Measurements from ENCODE around the gene MAST3.
A peak's percentile ranks its signal among the peaks of the same experiment; 100 is the strongest.

The MAST3 gene

GRCh38 chr19:18152442-18152816 is 54.9 kb downstream of the MAST3 start:
- H2BK5ac ChIP-seq (ENCODE audit: low read depth, low read length, poor library complexity, severe bottlenecking), result peak overlapping the region; percentile 47
- H3K18ac ChIP-seq (ENCODE audit: low read depth in 1 of 2, low read length in 2 of 2), result peak overlapping the region; percentile 54 to 56
- no peaks in the 10 kb centered on the region for H3K27me3 ChIP-seq (ENCODE audit: control insufficient read depth in 1 of 2, insufficient read depth in 1 of 2, low read length in 2 of 2)
- H3K23ac ChIP-seq (ENCODE audit: low read length in 2 of 2), result no peak overlapping the region
- H4K91ac ChIP-seq (ENCODE audit: low read length), result peak overlapping the region; percentile 9
- peak overlapping the region; percentile 15 for H2AFZ ChIP-seq (ENCODE audit: low read depth, low read length)
- peak; percentile 99 for DNase-seq
- H3K4me2 ChIP-seq (ENCODE audit: low read length, poor library complexity, severe bottlenecking), result peak overlapping the region; percentile 26
- H2BK15ac ChIP-seq (ENCODE audit: low read depth, poor library complexity, severe bottlenecking), result no peak overlapping the region
- under 1% methylated on average over 22 of the region's 22 CpGs for WGBS
- H4K8ac ChIP-seq (ENCODE audit: low read length), result peak overlapping the region; percentile 82
- peaks cover 2% of the 10 kb centered on the region for H3K79me1 ChIP-seq (replicated peaks; ENCODE audit: low read length, poor library complexity, severe bottlenecking)
- H3K14ac ChIP-seq (ENCODE audit: low read length in 2 of 2), result no peak overlapping the region
- H2BK120ac ChIP-seq (ENCODE audit: low read depth, low read length), result no peak overlapping the region
- H2AK5ac ChIP-seq (ENCODE audit: low read length, severe bottlenecking), result no peak overlapping the region
- peaks cover 33% of the 10 kb centered on the region for H3K4me1 ChIP-seq (ENCODE audit: control insufficient read depth, insufficient read depth, low read depth, low read length)
- no peaks in the 10 kb centered on the region for H3K9me3 ChIP-seq (ENCODE audit: control insufficient read depth, low read length)
- peak overlapping the region; percentile 97 for H3K27ac ChIP-seq (ENCODE audit: low read length, poor library complexity, severe bottlenecking)
- peaks cover 9 to 44% of the 10 kb centered on the region in 2 experiments for H3K36me3 ChIP-seq (ENCODE audit: control insufficient read depth in 1 of 2, insufficient read depth in 2 of 2, low read depth in 1 of 2, low read length in 2 of 2)
- peak overlapping the region in 1 of 2 experiments; percentile 89 for H3K4me3 ChIP-seq (ENCODE audit: insufficient read depth in 1 of 2, low read depth in 1 of 2, low read length in 2 of 2)
- H3K9ac ChIP-seq (ENCODE audit: low read length), result peak overlapping the region; percentile 94
- peak overlapping the region in 1 of 2 experiments; percentile 81 for H3K4ac ChIP-seq (ENCODE audit: low read depth in 1 of 2, low read length in 2 of 2)
- H2BK12ac ChIP-seq (ENCODE audit: low read length in 2 of 2), result no peak overlapping the region

DNA sequence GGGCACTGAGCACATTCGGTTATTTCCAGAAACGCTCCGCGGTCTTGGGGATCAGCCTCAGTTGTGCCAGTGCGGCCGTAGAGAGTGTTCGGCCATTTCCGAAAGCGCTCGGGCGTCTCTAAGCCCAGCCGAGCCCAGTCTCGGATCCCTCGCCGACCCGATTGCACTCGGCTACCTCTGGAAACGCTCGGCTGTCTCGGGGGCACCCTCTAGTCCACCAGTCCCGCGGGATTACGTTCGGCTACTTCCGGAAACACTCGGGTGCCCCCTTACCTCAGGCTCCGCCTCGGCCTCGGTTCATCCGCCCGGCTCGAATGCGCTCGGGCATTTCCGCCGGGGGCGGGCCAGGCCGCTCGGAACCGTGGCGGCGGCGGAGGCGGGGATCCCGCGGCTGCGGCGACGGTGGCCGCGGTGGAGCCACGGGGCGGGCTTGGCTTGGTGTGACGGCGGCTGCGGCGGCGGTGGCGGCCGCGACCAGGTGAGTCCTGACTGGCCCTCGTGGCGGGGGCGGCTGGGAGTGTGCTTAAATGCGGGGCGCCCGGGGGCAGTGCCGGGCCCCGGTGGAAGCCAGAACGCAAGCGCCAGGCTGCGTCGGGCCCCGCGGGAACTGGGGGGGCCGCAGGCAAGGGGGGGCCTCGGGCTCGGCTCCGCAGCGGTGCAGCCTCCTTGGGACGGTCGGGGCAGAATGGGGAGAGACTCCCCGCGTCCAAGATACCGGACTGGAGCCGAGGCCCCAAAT is 55.4 kb downstream of the MAST3 start, which contains the start of gene PIK3R2:
TSS of gene PIK3R2 (plus strand) at position 347 of the 739 bp plus-strand sequence. CDS start 2,717 bp downstream, outside the sequence.
- H3K14ac ChIP-seq (ENCODE audit: low read length in 2 of 2), result peak within 1 kb of the TSS in 1 of 2 experiments; percentile 98

GRCh38 chr19:18153556-18154134 is 56.1 kb downstream of the MAST3 start:
- Histone ChIP-seq H2BK15ac (ENCODE audit: low read depth, poor library complexity, severe bottlenecking) (no peak overlapping the region), H3K27ac (ENCODE audit: low read length, poor library complexity, severe bottlenecking) (peak overlapping the region; percentile 53), H2BK5ac (ENCODE audit: low read depth, low read length, poor library complexity, severe bottlenecking) (peak overlapping the region; percentile 63), H3K14ac (ENCODE audit: low read length in 2 of 2) (peak overlapping the region in 1 of 2 experiments; percentile 98), H2AFZ (ENCODE audit: low read depth, low read length) (peak overlapping the region; percentile 29), H4K8ac (ENCODE audit: low read length) (peak overlapping the region; percentile 64), H2BK12ac (ENCODE audit: low read length in 2 of 2) (peak overlapping the region in 1 of 2 experiments; percentile 43), H2BK120ac (ENCODE audit: low read depth, low read length) (peak overlapping the region; percentile 80), H3K4me2 (ENCODE audit: low read length, poor library complexity, severe bottlenecking) (peak overlapping the region; percentile 88), H3K27me3 (ENCODE audit: control insufficient read depth in 1 of 2, insufficient read depth in 1 of 2, low read length in 2 of 2) (no peaks in the 10 kb centered on the region), H3K23ac (ENCODE audit: low read length in 2 of 2) (peak overlapping the region in 1 of 2 experiments; percentile 97), H3K4me1 (ENCODE audit: control insufficient read depth, insufficient read depth, low read depth, low read length) (peaks cover 37% of the 10 kb centered on the region), H3K36me3 (ENCODE audit: control insufficient read depth in 1 of 2, insufficient read depth in 2 of 2, low read depth in 1 of 2, low read length in 2 of 2) (peaks cover 9 to 44% of the 10 kb centered on the region in 2 experiments), H2AK5ac (ENCODE audit: low read length, severe bottlenecking) (no peak overlapping the region), H3K18ac (ENCODE audit: low read depth in 1 of 2, low read length in 2 of 2) (peak overlapping the region; percentile 91 to 92), H4K91ac (ENCODE audit: low read length) (peak overlapping the region; percentile 70), H3K4ac (ENCODE audit: low read depth in 1 of 2, low read length in 2 of 2) (peak overlapping the region; percentile 69 to 94), H3K9ac (ENCODE audit: low read length) (peak overlapping the region; percentile 94), H3K79me1 (replicated peaks; ENCODE audit: low read length, poor library complexity, severe bottlenecking) (peaks cover 3% of the 10 kb centered on the region), H3K4me3 (ENCODE audit: insufficient read depth in 1 of 2, low read depth in 1 of 2, low read length in 2 of 2) (peak overlapping the region; percentile 87 to 89), H3K9me3 (ENCODE audit: control insufficient read depth, low read length) (no peaks in the 10 kb centered on the region)
- no peak for DNase-seq
- 2% methylated on average over 38 of the region's 38 CpGs for WGBS

More for the DNA sequence above, 55.4 kb downstream of the MAST3 start, which contains the start of gene PIK3R2:
- H3K4me3 ChIP-seq (ENCODE audit: insufficient read depth in 1 of 2, low read depth in 1 of 2, low read length in 2 of 2), result peak within 1 kb of the TSS; percentile 87 to 89
- peaks cover 37% of the 10 kb centered on the region for H3K4me1 ChIP-seq (ENCODE audit: control insufficient read depth, insufficient read depth, low read depth, low read length)
- peak within 1 kb of the TSS; percentile 63 for H2BK5ac ChIP-seq (ENCODE audit: low read depth, low read length, poor library complexity, severe bottlenecking)
- H2BK120ac ChIP-seq (ENCODE audit: low read depth, low read length), result peak within 1 kb of the TSS; percentile 80
- H2BK12ac ChIP-seq (ENCODE audit: low read length in 2 of 2), result peak within 1 kb of the TSS in 1 of 2 experiments; percentile 43
- peak within 1 kb of the TSS; percentile 97 for H3K27ac ChIP-seq (ENCODE audit: low read length, poor library complexity, severe bottlenecking)
- WGBS, result under 1% methylated on average over 75 of the region's 86 CpGs
- H3K4me2 ChIP-seq (ENCODE audit: low read length, poor library complexity, severe bottlenecking), result peak within 1 kb of the TSS; percentile 88
- H4K8ac ChIP-seq (ENCODE audit: low read length), result peak within 1 kb of the TSS; percentile 82
- peak within 1 kb of the TSS; percentile 80 for H2AFZ ChIP-seq (ENCODE audit: low read depth, low read length)
- peak within 1 kb of the TSS; percentile 94 for H3K9ac ChIP-seq (ENCODE audit: low read length)
- peak within 1 kb of the TSS; percentile 49 for H2BK15ac ChIP-seq (ENCODE audit: low read depth, poor library complexity, severe bottlenecking)
- H2AK5ac ChIP-seq (ENCODE audit: low read length, severe bottlenecking), result no peak within 1 kb of the TSS
- H3K4ac ChIP-seq (ENCODE audit: low read depth in 1 of 2, low read length in 2 of 2), result peak within 1 kb of the TSS; percentile 69 to 94
- peak within 1 kb of the TSS in 1 of 2 experiments; percentile 97 for H3K23ac ChIP-seq (ENCODE audit: low read length in 2 of 2)
- H3K36me3 ChIP-seq (ENCODE audit: control insufficient read depth in 1 of 2, insufficient read depth in 2 of 2, low read depth in 1 of 2, low read length in 2 of 2), result peaks cover 9 to 44% of the 10 kb centered on the region in 2 experiments
- H3K79me1 ChIP-seq (replicated peaks; ENCODE audit: low read length, poor library complexity, severe bottlenecking), result peaks cover 3% of the 10 kb centered on the region
- peak within 1 kb of the TSS; percentile 91 to 92 for H3K18ac ChIP-seq (ENCODE audit: low read depth in 1 of 2, low read length in 2 of 2)
- DNase-seq, result peak; percentile 98
- no peaks in the 10 kb centered on the region for H3K9me3 ChIP-seq (ENCODE audit: control insufficient read depth, low read length)
- peak within 1 kb of the TSS; percentile 70 for H4K91ac ChIP-seq (ENCODE audit: low read length)
- no peaks in the 10 kb centered on the region for H3K27me3 ChIP-seq (ENCODE audit: control insufficient read depth in 1 of 2, insufficient read depth in 1 of 2, low read length in 2 of 2)

Measured in mesenchymal stem cell (in vitro differentiated cells and primary cell).